IPS-15b (cell line): ENCODE results near the gene UNC5B.

Experiments
- H3K27me3 ChIP-seq: one replicate; pipeline ENCODE4 v1.6.1; 2013; ENCODE audit warnings: low read length; ENCODE audit not compliant: control insufficient read depth, insufficient read depth
- H3K36me3 ChIP-seq: one replicate; pipeline ENCODE4 v1.6.1; 2013; ENCODE audit warnings: low read length; ENCODE audit not compliant: control insufficient read depth, insufficient read depth
- H3K4me1 ChIP-seq: one replicate; pipeline ENCODE4 v1.6.1; 2013; ENCODE audit warnings: mild to moderate bottlenecking, low read length; ENCODE audit not compliant: control insufficient read depth, insufficient read depth
- H3K4me3 ChIP-seq: one replicate; pipeline ENCODE4 v1.5.1; 2013; ENCODE audit warnings: low read depth, low read length
- H3K9ac ChIP-seq: one replicate; pipeline ENCODE4 v1.6.1; 2013; ENCODE audit warnings: low read depth, mild to moderate bottlenecking, low read length
- H3K9me3 ChIP-seq: one replicate; pipeline ENCODE4 v1.6.1; 2013; ENCODE audit warnings: mild to moderate bottlenecking, low read length; ENCODE audit not compliant: control insufficient read depth, insufficient read depth

UNC5B gene

DNA sequence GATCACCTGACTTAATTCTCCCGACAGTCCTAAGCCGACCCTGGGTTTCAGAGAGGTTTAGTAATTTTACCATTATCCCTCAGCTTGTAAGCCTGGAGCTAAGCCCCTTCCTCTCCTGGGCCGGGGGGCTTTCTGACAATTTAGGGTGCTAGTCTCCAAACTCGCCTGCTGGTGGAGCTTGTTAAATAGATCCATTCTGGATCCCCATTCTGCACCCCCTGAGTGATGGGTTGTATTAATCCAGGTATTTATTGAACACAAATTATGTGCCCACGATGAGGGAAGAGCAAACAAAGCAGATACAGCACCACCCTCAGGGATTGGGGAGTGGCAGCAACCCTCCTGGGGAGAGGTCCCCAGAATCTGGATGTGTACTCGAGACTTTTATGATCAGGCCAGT, 105.4 kb downstream of the UNC5B start:
- H3K9ac ChIP-seq, result no peak overlapping the region
- H3K9me3 ChIP-seq, result no peaks in the 10 kb centered on the region
- peaks cover 5% of the 10 kb centered on the region for H3K27me3 ChIP-seq

DNA sequence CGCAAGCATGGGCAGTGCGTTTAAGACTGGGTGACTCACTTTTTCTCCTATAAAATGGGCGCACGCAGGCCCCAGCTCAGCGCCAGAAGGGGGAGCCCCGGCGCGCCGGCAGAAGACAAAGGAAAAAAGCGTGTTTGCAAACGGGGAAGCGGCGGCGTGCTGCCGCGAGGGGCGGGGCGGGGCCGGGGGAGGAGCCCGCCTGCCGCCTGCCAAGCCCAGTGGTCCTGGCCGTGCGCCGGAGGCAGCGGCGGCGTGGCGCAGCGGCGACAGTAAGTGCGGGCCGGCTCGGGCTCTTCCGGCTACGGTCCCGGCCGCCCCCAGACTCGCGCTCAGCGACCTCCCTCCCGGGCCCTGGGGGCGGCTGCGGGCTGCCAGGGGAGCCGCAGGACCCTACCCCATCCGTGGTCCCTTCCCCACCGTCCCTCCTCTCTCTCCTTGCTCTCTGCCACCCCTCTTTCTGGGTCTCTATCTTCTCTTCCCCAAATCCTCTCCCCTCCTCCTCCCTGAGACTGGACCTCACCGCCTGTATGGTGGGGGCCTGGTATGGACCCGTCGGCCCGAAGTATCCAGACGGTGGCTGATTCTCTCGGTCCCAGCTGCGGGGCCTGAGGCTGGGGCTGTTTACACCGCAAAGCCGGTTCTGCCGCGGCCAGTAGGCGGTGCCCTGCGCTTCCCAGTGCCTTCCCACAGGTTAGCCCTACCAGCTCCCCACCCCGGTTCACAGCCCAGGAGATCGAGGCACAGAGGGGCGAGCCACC, 106.9 kb downstream of the UNC5B start, which contains the start of gene SLC29A3:
Gene SLC29A3, plus strand, starts transcription at position 218 of the 758 bp plus-strand sequence. Its CDS starts 51 bp downstream, at position 269.
- peaks cover 13% of the 10 kb centered on the region for H3K4me1 ChIP-seq
- H3K4me3 ChIP-seq, result peak within 1 kb of the TSS; percentile 87

More for the DNA sequence above, 105.4 kb downstream of the UNC5B start:
- Histone ChIP-seq H3K4me3 (no peak overlapping the region), H3K4me1 (peaks cover 13% of the 10 kb centered on the region), H3K36me3 (no peaks in the 10 kb centered on the region)

GRCh38 chr10:71319800-71320392, 107.5 kb downstream of the UNC5B start:
- Histone ChIP-seq H3K4me3 (peak overlapping the region; percentile 87), H3K9ac (peak overlapping the region; percentile 60), H3K9me3 (no peaks in the 10 kb centered on the region), H3K27me3 (no peaks in the 10 kb centered on the region), H3K4me1 (peaks cover 11% of the 10 kb centered on the region), H3K36me3 (peaks cover 5% of the 10 kb centered on the region)

More for the DNA sequence above, 106.9 kb downstream of the UNC5B start, which contains the start of gene SLC29A3:
- Histone ChIP-seq H3K27me3 (no peaks in the 10 kb centered on the region), H3K9me3 (no peaks in the 10 kb centered on the region), H3K9ac (peak within 1 kb of the TSS; percentile 87), H3K36me3 (no peaks in the 10 kb centered on the region)

DNA sequence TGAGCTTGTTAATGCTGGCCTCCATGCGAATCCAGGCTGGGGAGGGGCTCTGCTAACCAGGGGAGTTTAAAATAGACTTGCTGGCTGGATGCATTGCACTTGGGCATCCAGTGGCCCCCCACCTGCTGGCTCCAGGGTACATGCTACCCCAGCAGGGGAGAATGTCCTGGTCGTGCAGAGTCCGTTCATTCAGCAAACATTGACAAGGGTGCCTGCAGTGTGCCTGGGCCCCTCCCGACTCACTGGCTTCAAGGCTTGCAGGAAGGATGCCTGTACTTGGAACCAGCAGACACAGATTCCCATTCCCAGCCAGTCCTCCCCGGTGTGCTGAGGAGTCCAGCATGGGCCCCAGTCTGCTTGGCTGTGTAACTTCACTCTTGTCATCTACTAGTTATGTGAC, 108.2 kb downstream of the UNC5B start:
- H3K36me3 ChIP-seq, result peaks cover 6% of the 10 kb centered on the region
- H3K9me3 ChIP-seq, result no peaks in the 10 kb centered on the region
- no peaks in the 10 kb centered on the region for H3K27me3 ChIP-seq
- H3K4me3 ChIP-seq, result no peak overlapping the region
- H3K4me1 ChIP-seq, result peaks cover 10% of the 10 kb centered on the region
- H3K9ac ChIP-seq, result no peak overlapping the region

DNA sequence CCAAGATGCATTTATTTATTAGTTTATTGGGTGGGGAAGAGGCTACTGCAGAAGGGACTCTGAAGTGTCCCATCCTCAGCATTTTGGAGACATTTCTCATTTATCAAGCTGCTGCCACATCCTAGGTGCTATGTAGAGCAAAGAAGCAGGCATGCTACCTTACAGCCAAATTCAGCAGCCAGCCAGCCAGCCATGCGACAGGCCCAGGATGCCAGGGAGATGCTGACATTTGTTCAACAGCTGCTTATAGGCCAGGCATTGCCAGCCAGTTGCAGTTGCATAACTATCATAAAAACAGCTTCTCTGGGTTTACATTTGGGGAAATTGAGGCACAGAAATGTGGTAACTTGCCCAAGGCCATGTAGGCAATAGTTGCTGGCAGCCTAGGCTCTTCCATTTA, 109.0 kb downstream of the UNC5B start:
- Histone ChIP-seq H3K9me3 (no peaks in the 10 kb centered on the region), H3K4me3 (no peak overlapping the region), H3K9ac (no peak overlapping the region), H3K27me3 (no peaks in the 10 kb centered on the region), H3K4me1 (peaks cover 10% of the 10 kb centered on the region), H3K36me3 (peaks cover 6% of the 10 kb centered on the region)

GRCh38 chr10:71323407-71323806, 111.0 kb downstream of the UNC5B start:
- peaks cover 5% of the 10 kb centered on the region for H3K4me1 ChIP-seq
- peaks cover 6% of the 10 kb centered on the region for H3K36me3 ChIP-seq
- no peak overlapping the region for H3K9ac ChIP-seq
- no peaks in the 10 kb centered on the region for H3K9me3 ChIP-seq
- H3K27me3 ChIP-seq, result no peaks in the 10 kb centered on the region
- H3K4me3 ChIP-seq, result no peak overlapping the region

DNA sequence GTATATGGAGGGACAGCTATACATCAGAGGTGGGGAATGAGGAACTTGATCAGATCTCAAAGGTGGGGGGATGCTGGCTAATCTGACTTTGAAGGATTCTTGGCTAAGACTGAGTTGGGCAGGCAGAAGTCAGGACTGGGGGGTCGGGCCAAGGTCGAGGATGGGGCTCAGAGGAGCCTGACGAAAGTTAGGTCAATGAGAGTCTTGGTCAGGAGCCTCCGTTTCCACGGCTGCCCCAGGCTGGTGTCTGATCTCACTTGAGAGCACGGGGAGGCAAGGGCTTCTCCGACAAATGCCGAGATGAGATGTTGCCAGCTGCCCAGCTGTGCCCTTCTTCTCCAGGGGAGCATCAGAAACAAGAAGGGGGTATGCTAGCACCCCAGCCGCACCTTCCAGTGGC, 112.4 kb downstream of the UNC5B start:
- Histone ChIP-seq H3K9ac (no peak overlapping the region), H3K9me3 (no peaks in the 10 kb centered on the region), H3K4me3 (no peak overlapping the region), H3K27me3 (no peaks in the 10 kb centered on the region), H3K36me3 (peaks cover 6% of the 10 kb centered on the region), H3K4me1 (peaks cover 3% of the 10 kb centered on the region)

- H3K36me3 ChIP-seq, result peaks cover 6% of the 10 kb centered on the region
- no peaks in the 10 kb centered on the region for H3K27me3 ChIP-seq
- no peak overlapping the region for H3K9ac ChIP-seq
- peaks cover 1% of the 10 kb centered on the region for H3K4me1 ChIP-seq
- H3K4me3 ChIP-seq, result no peak overlapping the region
- no peaks in the 10 kb centered on the region for H3K9me3 ChIP-seq
These were observed 112.9 kb downstream of the UNC5B start for GRCh38 chr10:71325267-71325666.

- Histone ChIP-seq H3K4me3 (no peak overlapping the region), H3K36me3 (peaks cover 6% of the 10 kb centered on the region), H3K27me3 (no peaks in the 10 kb centered on the region), H3K9ac (no peak overlapping the region), H3K9me3 (no peaks in the 10 kb centered on the region), H3K4me1 (no peaks in the 10 kb centered on the region)
These were observed 114.1 kb downstream of the UNC5B start for GRCh38 chr10:71326464-71326881.

- Histone ChIP-seq H3K4me1 (no peaks in the 10 kb centered on the region), H3K36me3 (no peaks in the 10 kb centered on the region), H3K9me3 (no peaks in the 10 kb centered on the region), H3K4me3 (no peak overlapping the region), H3K27me3 (no peaks in the 10 kb centered on the region), H3K9ac (no peak overlapping the region)
These were observed 118.5 kb downstream of the UNC5B start for GRCh38 chr10:71330789-71331404.

- H3K4me1 ChIP-seq, result no peaks in the 10 kb centered on the region
- H3K9ac ChIP-seq, result no peak overlapping the region
- H3K36me3 ChIP-seq, result no peaks in the 10 kb centered on the region
- H3K4me3 ChIP-seq, result no peak overlapping the region
- no peaks in the 10 kb centered on the region for H3K9me3 ChIP-seq
- no peaks in the 10 kb centered on the region for H3K27me3 ChIP-seq
These were observed 119.4 kb downstream of the UNC5B start for GRCh38 chr10:71331736-71332135.

- Histone ChIP-seq H3K4me1 (peaks cover 7% of the 10 kb centered on the region), H3K4me3 (no peak overlapping the region), H3K9me3 (no peaks in the 10 kb centered on the region), H3K36me3 (no peaks in the 10 kb centered on the region), H3K27me3 (no peaks in the 10 kb centered on the region), H3K9ac (no peak overlapping the region)
These were observed 120.1 kb downstream of the UNC5B start for GRCh38 chr10:71332466-71332865.
